Esophagus squamous epithelium (tissue), 5 donors: Measurements from ENCODE around the gene GABRG2. TPM values are rescaled to one million over a fixed set of nuclear protein-coding genes. Genes with fewer than 3 reads are reported as not detected.
"Not testable (repeated sequence)": the region's sequence is repeated elsewhere in the genome, so short reads cannot be mapped to it uniquely, and the experiment has no call there.

Source experiments
- DNase-seq: peaks from one replicate; lab custom pipeline; 2025; lab: John Stamatoyannopoulos, UW
- H3K27ac ChIP-seq, 4 donors: fragments of 200-600 bp; sonication (generic); one replicate each; pipeline ENCODE4 v1.5.1; 2016 to 2019; ENCODE audit warnings: mild to moderate bottlenecking in 1 of 4
- H3K27me3 ChIP-seq, 4 donors: fragments of 200-600 bp; sonication (generic); 1 replicate in 3 of 4; 2 replicates in 1 of 4; pipeline versions ENCODE4 v1.5.1 to v1.6.0; 2017 to 2021; ENCODE audit warnings: antibody characterized with exemption in 1 of 4
- H3K36me3 ChIP-seq, 3 donors: fragments of 200-600 bp; sonication (generic); one replicate each; pipeline ENCODE4 v1.5.1; 2016 to 2019
- H3K4me1 ChIP-seq, 3 donors: fragments of 200-600 bp; sonication (generic); one replicate each; pipeline ENCODE4 v1.5.1; 2017 to 2019
- H3K4me3 ChIP-seq, 4 donors: fragments of 200-600 bp; sonication (generic); 1 replicate in 3 of 4; 2 replicates in 1 of 4; pipeline ENCODE4 v1.5.1; 2016 to 2019; ENCODE audit warnings: mild to moderate bottlenecking in 2 of 4, moderate library complexity in 1 of 4
- H3K9me3 ChIP-seq, 3 donors: fragments of 200-600 bp; sonication (generic); one replicate each; pipeline ENCODE4 v1.5.1; 2016 to 2019
- CTCF ChIP-seq, 6 experiments: fragments of 450-650 bp in 4 of 6; fragments of 200-600 bp in 2 of 6; sonication (generic) in 2 of 6; IDR thresholded peaks; one replicate each; pipeline ENCODE4 v1.5.1; 2016 to 2019; ENCODE audit warnings: antibody characterized with exemption in 6 of 6, mild to moderate bottlenecking in 4 of 6, moderate library complexity in 4 of 6
- POLR2A ChIP-seq, 4 donors: fragments of 450-650 bp; IDR thresholded peaks; one replicate each; pipeline ENCODE4 v1.6.1; 2017; ENCODE audit warnings: antibody characterized with exemption in 4 of 4, mild to moderate bottlenecking in 4 of 4, moderate library complexity in 3 of 4
- WGBS, 2 donors: methylation state at CpG; one replicate each; pipeline ENCODE4 v1.1.5; 2018; 5-methylcytosine and 5-hydroxymethylcytosine counted together
- intact Hi-C: fragments of 100-400 bp; cut with DNase I; formaldehyde crosslinking; loops from one replicate; pipeline ENCODE4 v1.15.0; 2022
- total RNA-seq, 4 donors: library from RNA; depleted of rRNA; stranded (reverse); fragments of >200 nt; gene quantifications; one replicate each; pipeline ENCODE4 v1.1.0, GENCODE V29; 2016
- donor health status: DM: yes; HTN: yes; CAD: no.

The GABRG2 gene
- total RNA-seq, 4 donors from 2014 or later, result not detected

GRCh38 chr5:162052676-162053075 lies 14.9 kb upstream of the GABRG2 start:
- no peak overlapping the region for H3K4me3 ChIP-seq
- peaks cover 0 to 3% (median 0%) of the 10 kb centered on the region in 3 donors for H3K9me3 ChIP-seq
- WGBS, 2 donors, result 55% methylated on average over 3 of the region's 3 CpGs
- H3K27ac ChIP-seq, result no peak overlapping the region
- H3K36me3 ChIP-seq, result no peaks in the 10 kb centered on the region
- H3K27me3 ChIP-seq, result no peaks in the 10 kb centered on the region
- intact Hi-C loops, result no loop called here
- no peak for DNase-seq
- no peak for TF ChIP-seq POLR2A (IDR thresholded peaks at IDR 0.05)
- TF ChIP-seq CTCF (IDR thresholded peaks at IDR 0.05), result no peak
- no peaks in the 10 kb centered on the region for H3K4me1 ChIP-seq

- H3K27ac ChIP-seq, H3K27me3 ChIP-seq, intact Hi-C loops, DNase-seq, H3K4me1 ChIP-seq, H3K9me3 ChIP-seq, H3K36me3 ChIP-seq, H3K4me3 ChIP-seq: not testable (repeated sequence)
- 70 to 79% methylated on average over 4 of the region's 4 CpGs for WGBS, 2 donors
Measured at GRCh38 chr5:162055095-162055494, 12.5 kb upstream of the GABRG2 start.

DNA sequence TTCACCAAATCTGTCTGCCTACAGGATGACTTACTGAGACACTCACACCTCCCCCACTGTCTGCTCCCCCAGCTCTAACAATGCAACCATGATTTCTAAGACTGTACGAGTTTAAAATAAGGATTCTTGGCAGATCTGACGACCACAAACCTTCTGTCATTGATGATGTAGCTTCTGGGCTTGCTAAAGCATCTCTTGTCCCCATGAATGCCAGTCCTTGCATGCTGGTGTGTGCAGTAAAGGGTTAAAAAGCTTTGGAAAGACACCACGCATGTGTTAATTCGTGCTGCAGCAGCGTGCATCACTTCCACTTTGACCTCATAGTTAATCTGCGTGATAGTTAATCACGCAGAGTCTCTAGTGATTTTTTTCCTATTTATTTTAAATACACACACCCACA lies 411 bp upstream of the GABRG2 start:
- Histone ChIP-seq H3K4me1 (no peaks in the 10 kb centered on the region), H3K9me3 (no peaks in the 10 kb centered on the region), H3K27me3 (peaks cover 0 to 8% (median 0%) of the 10 kb centered on the region in 4 donors), H3K4me3 (no peak overlapping the region), H3K27ac (no peak overlapping the region), H3K36me3 (no peaks in the 10 kb centered on the region)
- TF ChIP-seq CTCF (IDR thresholded peaks at IDR 0.05) (no peak), POLR2A (IDR thresholded peaks at IDR 0.05) (no peak)
- WGBS, 2 donors, result 4 to 7% methylated on average over 7 of the region's 7 CpGs
- intact Hi-C loops, result no loop called here
- no peak for DNase-seq

DNA sequence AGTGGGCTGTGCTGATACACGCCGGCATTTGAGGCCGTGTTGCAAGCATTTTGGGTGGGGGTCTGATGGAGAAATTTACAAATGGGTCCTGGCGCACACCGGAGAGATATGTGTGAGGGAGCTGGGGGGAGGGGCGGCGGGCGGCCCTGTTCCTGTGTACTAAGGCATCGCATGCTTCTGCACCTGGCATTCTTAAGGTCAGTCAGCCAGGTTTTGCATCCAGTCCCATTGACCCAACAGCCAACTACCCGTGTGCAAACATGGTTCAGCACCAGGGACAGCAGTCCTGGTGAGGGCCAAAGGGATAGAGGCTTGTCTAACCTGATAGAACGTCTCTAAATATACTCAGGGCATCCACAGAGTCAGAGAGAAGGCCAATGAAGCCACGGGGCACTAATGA lies 839 bp downstream of the GABRG2 start:
- DNase-seq, result no peak
- intact Hi-C loops, result no loop called here
- TF ChIP-seq POLR2A (IDR thresholded peaks at IDR 0.05) (no peak), CTCF (IDR thresholded peaks at IDR 0.05) (no peak)
- peaks cover 0 to 8% (median 0%) of the 10 kb centered on the region in 4 donors for H3K27me3 ChIP-seq
- no peaks in the 10 kb centered on the region for H3K4me1 ChIP-seq
- no peaks in the 10 kb centered on the region for H3K36me3 ChIP-seq
- 17 to 23% methylated on average over 9 to 12 of the region's 12 CpGs for WGBS, 2 donors
- no peaks in the 10 kb centered on the region for H3K9me3 ChIP-seq
- H3K27ac ChIP-seq, result no peak overlapping the region
- no peak overlapping the region for H3K4me3 ChIP-seq

DNA sequence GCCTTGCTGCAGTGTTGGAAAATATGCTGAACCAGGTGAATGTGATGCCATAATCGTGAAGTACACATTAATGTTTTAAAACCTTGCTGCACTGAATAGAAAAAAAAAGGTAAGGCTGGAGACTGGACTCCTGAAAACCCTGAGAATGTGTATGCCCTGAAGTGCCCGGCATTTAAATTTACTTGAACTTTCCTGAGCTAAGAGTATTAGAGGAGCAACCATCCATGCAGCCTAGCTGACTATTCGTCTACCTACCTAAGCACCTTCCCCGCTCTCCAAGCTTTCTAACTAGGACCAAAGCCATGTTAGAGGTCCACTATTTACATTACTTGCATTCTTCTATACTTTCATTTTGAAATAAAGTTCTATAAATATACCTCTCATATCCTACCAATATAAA lies 1.4 kb downstream of the GABRG2 start:
- no peaks in the 10 kb centered on the region for H3K4me1 ChIP-seq
- no peak overlapping the region for H3K4me3 ChIP-seq
- peaks cover 0 to 8% (median 0%) of the 10 kb centered on the region in 4 donors for H3K27me3 ChIP-seq
- DNase-seq, result no peak
- no peaks in the 10 kb centered on the region for H3K36me3 ChIP-seq
- no peaks in the 10 kb centered on the region for H3K9me3 ChIP-seq
- intact Hi-C loops, result no loop called here
- H3K27ac ChIP-seq, result no peak overlapping the region
- 74 to 85% methylated on average over 4 of the region's 4 CpGs for WGBS, 2 donors
- TF ChIP-seq CTCF (IDR thresholded peaks at IDR 0.05) (no peak), POLR2A (IDR thresholded peaks at IDR 0.05) (no peak)

DNA sequence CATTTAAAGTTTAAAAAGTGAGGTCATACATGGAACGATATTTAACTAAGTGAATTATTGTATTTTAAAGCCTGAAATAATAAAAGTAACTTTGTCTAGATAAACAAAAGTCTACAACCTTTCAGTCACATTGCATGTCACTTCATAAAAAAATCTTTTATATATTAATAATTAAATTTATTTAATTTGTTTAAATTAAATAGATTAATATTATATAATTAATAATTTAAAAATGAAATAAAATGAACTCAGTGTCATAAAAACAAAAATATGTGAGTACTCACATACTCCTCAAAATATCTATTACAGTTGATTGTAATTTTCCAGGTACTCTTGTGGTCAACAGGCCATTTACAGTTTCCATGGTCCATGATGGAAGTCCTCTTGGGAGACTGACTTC lies 11.2 kb downstream of the GABRG2 start:
- intact Hi-C loops, result no loop called here
- no peak for DNase-seq
- Histone ChIP-seq H3K9me3 (no peaks in the 10 kb centered on the region), H3K4me1 (no peaks in the 10 kb centered on the region), H3K36me3 (no peaks in the 10 kb centered on the region), H3K4me3 (no peak overlapping the region), H3K27ac (no peak overlapping the region), H3K27me3 (no peaks in the 10 kb centered on the region)
- TF ChIP-seq CTCF (IDR thresholded peaks at IDR 0.05) (no peak), POLR2A (IDR thresholded peaks at IDR 0.05) (no peak)
- WGBS, 2 donors, result 75 to 87% methylated on average over 1 of the region's 1 CpG
